GM18505 (cell line): ENCODE results near the gene SKAP2.

ENCODE experiments used
- ATAC-seq: cut with Tn5 transposase; IDR thresholded peaks from one replicate; pipeline ENCODE4 v1.9.1; 2021; ENCODE audit not compliant: unreplicated experiment
- POLR2A ChIP-seq: IDR thresholded peaks from 4 replicates; pipeline ENCODE4 v1.6.1; 2011; ENCODE audit warnings: borderline replicate concordance; ENCODE audit not compliant: insufficient read depth, insufficient read length; ENCODE audit errors: extremely low read depth

SKAP2 gene

GRCh38 chr7:26633557-26633956 lies 230.8 kb downstream of the SKAP2 start:
- ATAC-seq, result no peak
- TF ChIP-seq POLR2A, result no peak

GRCh38 chr7:26631601-26632000 lies 232.8 kb downstream of the SKAP2 start:
- no peak for ATAC-seq
- TF ChIP-seq POLR2A, result no peak

GRCh38 chr7:26630941-26631580 lies 233.3 kb downstream of the SKAP2 start:
- TF ChIP-seq POLR2A, result no peak
- no peak for ATAC-seq

- TF ChIP-seq POLR2A, result no peak
- no peak for ATAC-seq
These were observed 234.0 kb downstream of the SKAP2 start for GRCh38 chr7:26630361-26630760.

- no peak for TF ChIP-seq POLR2A
- ATAC-seq, result no peak
These were observed 234.7 kb downstream of the SKAP2 start for GRCh38 chr7:26629696-26630095.

GRCh38 chr7:26627891-26628341 lies 236.5 kb downstream of the SKAP2 start:
- TF ChIP-seq POLR2A, result no peak
- no peak for ATAC-seq

- ATAC-seq, result no peak
- TF ChIP-seq POLR2A, result no peak
These were observed 237.2 kb downstream of the SKAP2 start for GRCh38 chr7:26627221-26627620.

GRCh38 chr7:26626687-26627086 lies 237.7 kb downstream of the SKAP2 start:
- no peak for TF ChIP-seq POLR2A
- ATAC-seq, result no peak

GRCh38 chr7:26626156-26626555 lies 238.2 kb downstream of the SKAP2 start:
- no peak for ATAC-seq

GRCh38 chr7:26625286-26625685 lies 239.1 kb downstream of the SKAP2 start:
- no peak for TF ChIP-seq POLR2A
- no peak for ATAC-seq

More at GRCh38 chr7:26626156-26626555, 238.2 kb downstream of the SKAP2 start:
- no peak for TF ChIP-seq POLR2A

GRCh38 chr7:26624839-26625238 lies 239.6 kb downstream of the SKAP2 start:
- TF ChIP-seq POLR2A, result no peak
- ATAC-seq, result no peak

GRCh38 chr7:26624431-26624830 lies 240.0 kb downstream of the SKAP2 start:
- TF ChIP-seq POLR2A, result no peak
- no peak for ATAC-seq

GRCh38 chr7:26620352-26620751 lies 244.0 kb downstream of the SKAP2 start:
- TF ChIP-seq POLR2A, result no peak
- ATAC-seq, result no peak

- no peak for TF ChIP-seq POLR2A
- ATAC-seq, result no peak
These were observed 244.9 kb downstream of the SKAP2 start for GRCh38 chr7:26619348-26619984.
